A549 treated with AZD9567 at 1 μM for 4 hours (cell line): ENCODE measurements around the gene TMCC2. TPM values are rescaled to one million over a fixed set of nuclear protein-coding genes. Genes with fewer than 3 reads are reported as not detected.

Experiments
- total RNA-seq: library from RNA; stranded (reverse); fragments of 200-300 nt; extraction: Qiagen RNA extraction; gene quantifications from 5 replicates; pipeline ENCODE4 v1.2.3, GENCODE V29; 2022; ENCODE audit not compliant: insufficient read depth

Gene TMCC2
- 1.7 to 6.0 TPM (median 1.8 TPM) in 5 replicates for total RNA-seq

GRCh38 chr1:205227584-205228013 lies at the start of gene TMCC2:
Gene TMCC2, plus strand, starts transcription at chr1:205227946. Its CDS starts 619 bp downstream, at chr1:205228565.

DNA sequence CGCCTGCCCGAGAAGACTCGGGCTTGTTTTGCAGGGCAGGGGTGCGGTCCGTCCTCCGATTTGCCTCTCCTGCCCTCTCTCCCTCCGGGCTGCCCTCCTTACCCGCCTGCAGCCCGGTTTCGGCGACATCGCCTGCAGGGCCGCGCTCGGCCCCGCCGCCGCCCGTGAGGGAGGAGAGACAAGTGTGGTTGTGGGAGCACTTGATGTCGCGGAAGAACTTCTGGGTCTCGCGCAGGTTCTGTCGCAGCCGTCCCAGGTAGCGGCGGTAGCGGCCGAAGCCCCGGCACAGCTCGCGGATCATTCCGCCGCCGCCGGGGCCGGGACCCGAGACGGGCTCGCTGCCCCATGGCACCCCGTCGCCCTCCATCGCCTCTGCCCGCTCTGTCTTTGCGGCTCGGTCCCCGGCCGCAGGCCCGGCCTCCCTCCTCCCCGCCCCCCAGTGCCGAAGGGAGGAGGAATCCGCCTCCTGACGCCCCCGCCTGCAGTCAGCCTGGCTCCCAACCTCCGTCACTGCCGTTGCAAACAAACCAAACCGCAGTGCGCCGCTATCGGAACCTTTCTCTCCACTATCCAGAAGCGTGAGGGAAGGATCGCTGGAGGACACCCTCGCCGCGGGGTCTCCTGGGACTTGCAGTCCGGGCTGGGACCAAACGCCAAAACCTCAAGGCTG lies 16.4 kb upstream of the TMCC2 start, which contains the start of gene DSTYK:
TSS of gene DSTYK (minus strand) at position 534 of the 670 bp plus-strand sequence. CDS start at position 367, 167 bp downstream.

DNA sequence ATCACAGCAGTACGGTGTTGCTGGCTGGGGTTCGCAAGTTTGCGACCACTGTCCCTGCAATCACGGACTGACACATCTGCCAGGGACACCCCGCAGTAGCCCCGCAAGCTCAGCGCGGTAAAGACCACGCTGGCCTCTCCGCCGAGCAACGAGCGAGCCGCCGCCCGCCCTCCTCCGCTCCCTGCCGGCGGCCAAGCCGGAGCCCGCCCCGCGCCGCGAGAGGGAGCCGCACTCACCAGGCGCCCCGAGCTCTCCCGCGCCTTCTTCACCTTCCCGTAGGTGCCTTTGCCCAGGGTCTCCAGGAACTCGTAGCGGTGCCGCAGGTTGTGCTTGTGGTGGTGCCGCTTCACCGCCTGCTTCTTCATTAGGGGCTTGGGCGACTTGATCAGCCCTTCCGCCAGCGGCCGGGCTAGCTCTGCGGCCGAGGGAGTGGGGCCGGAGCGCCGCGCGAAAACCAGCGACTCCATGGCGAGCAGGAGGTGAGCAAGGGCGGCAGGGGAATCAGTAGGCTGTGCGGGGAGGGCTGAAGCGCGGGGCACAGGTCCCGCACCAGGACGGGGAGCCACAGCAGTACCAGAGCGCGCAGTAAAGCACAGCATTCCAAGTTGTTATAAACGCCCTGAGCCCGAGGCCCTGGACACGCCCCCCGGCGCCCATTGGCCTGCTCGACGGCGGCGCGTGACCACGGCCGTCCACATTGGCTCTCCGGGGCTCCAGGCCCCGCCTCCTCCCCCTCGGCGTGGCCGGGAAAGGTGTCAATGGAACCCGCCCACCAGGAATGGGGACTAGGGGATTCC lies 93.6 kb downstream of the TMCC2 start, which contains the start of gene NUAK2:
TSS of gene NUAK2 (minus strand) at position 584 of the 797 bp plus-strand sequence. CDS start at position 467, 117 bp downstream.

Other genes starting within 250 kb of the TMCC2 start
- gene CNTN2, start 184.7 kb upstream of the TMCC2 start, total RNA-seq, result 0.01 to 0.05 TPM (median 0.05 TPM) in 3 of 5 replicates, not detected in the others
- 1.7 to 4.3 TPM (median 2.3 TPM) in 5 replicates for gene TMEM81, start 143.5 kb upstream of the TMCC2 start, total RNA-seq
- 11.8 to 17.4 TPM (median 12.6 TPM) in 5 replicates for gene RBBP5, start 106.0 kb upstream of the TMCC2 start, total RNA-seq
- 7.4 to 8.8 TPM (median 8.5 TPM) in 5 replicates for gene DSTYK, start 16.2 kb upstream of the TMCC2 start, total RNA-seq
- gene NUAK2, start 93.8 kb downstream of the TMCC2 start, total RNA-seq, result 25.5 to 30.2 TPM (median 27.3 TPM) in 5 replicates
- gene KLHDC8A, start 129.0 kb downstream of the TMCC2 start, total RNA-seq, result 0.44 to 0.63 TPM (median 0.47 TPM) in 4 of 5 replicates, not detected in the other
- gene LEMD1, start 194.1 kb downstream of the TMCC2 start, total RNA-seq, result not detected in 5 replicates
- gene BLACAT1, start 228.1 kb downstream of the TMCC2 start, total RNA-seq, result not detected in 5 replicates